ENCODE results near the gene SRSF12. TPM values are rescaled to one million over a fixed set of nuclear protein-coding genes. Genes with fewer than 3 reads are reported as not detected.
"Not testable (repeated sequence)": the region's sequence is repeated elsewhere in the genome, so short reads cannot be mapped to it uniquely, and the experiment has no call there.

SRSF12 gene
- total RNA-seq, 1 donor from 2014 or later: 0.05 TPM

- Mint-ChIP-seq H3K36me3 (ENCODE audit: low read depth) (no peaks in the 10 kb centered on the region), H3K27me3 (no peaks in the 10 kb centered on the region), H3K9me3 (peaks cover 7% of the 10 kb centered on the region), H3K4me1 (peaks cover 5% of the 10 kb centered on the region), H3K4me3 (no peak overlapping the region), H3K27ac (no peak overlapping the region)
- intact Hi-C loops (cut with micrococcal nuclease): no loop called here
- DNase-seq: no peak
Observed at GRCh38 chr6:89073840-89074239, 44.0 kb downstream of the SRSF12 start.

GRCh38 chr6:89073014-89073620 lies 44.8 kb downstream of the SRSF12 start:
- H3K4me3 Mint-ChIP-seq: no peak overlapping the region
- no peak overlapping the region for H3K27ac Mint-ChIP-seq
- DNase-seq: no peak
- H3K9me3 Mint-ChIP-seq: peaks cover 7% of the 10 kb centered on the region
- no peaks in the 10 kb centered on the region for H3K27me3 Mint-ChIP-seq
- no peaks in the 10 kb centered on the region for H3K36me3 Mint-ChIP-seq (ENCODE audit: low read depth)
- intact Hi-C loops (cut with micrococcal nuclease): no loop called here
- peaks cover 2% of the 10 kb centered on the region for H3K4me1 Mint-ChIP-seq

- Mint-ChIP-seq H3K27me3 (peaks cover 8% of the 10 kb centered on the region), H3K36me3 (ENCODE audit: low read depth) (no peaks in the 10 kb centered on the region), H3K4me3 (no peak overlapping the region), H3K9me3 (peaks cover 5% of the 10 kb centered on the region), H3K4me1 (no peaks in the 10 kb centered on the region), H3K27ac (no peak overlapping the region)
- intact Hi-C loops (cut with micrococcal nuclease): no loop called here
- DNase-seq: no peak
Observed at GRCh38 chr6:89071036-89071435, 46.8 kb downstream of the SRSF12 start.

- H3K9me3 Mint-ChIP-seq: peaks cover 5% of the 10 kb centered on the region
- H3K27me3 Mint-ChIP-seq: peaks cover 8% of the 10 kb centered on the region
- H3K36me3 Mint-ChIP-seq (ENCODE audit: low read depth): no peaks in the 10 kb centered on the region
- no peak overlapping the region for H3K4me3 Mint-ChIP-seq
- intact Hi-C loops (cut with micrococcal nuclease): no loop called here
- no peak overlapping the region for H3K27ac Mint-ChIP-seq
- DNase-seq: no peak
- H3K4me1 Mint-ChIP-seq: no peaks in the 10 kb centered on the region
Observed at GRCh38 chr6:89069536-89070163, 48.2 kb downstream of the SRSF12 start.

- Mint-ChIP-seq H3K4me3 (no peak overlapping the region), H3K27me3 (peaks cover 8% of the 10 kb centered on the region), H3K36me3 (ENCODE audit: low read depth) (no peaks in the 10 kb centered on the region), H3K9me3 (peaks cover 1% of the 10 kb centered on the region), H3K4me1 (no peaks in the 10 kb centered on the region), H3K27ac (no peak overlapping the region)
- intact Hi-C loops (cut with micrococcal nuclease): no loop called here
- no peak for DNase-seq
Observed at GRCh38 chr6:89068695-89069094, 49.2 kb downstream of the SRSF12 start.

- Mint-ChIP-seq H3K27ac (no peak overlapping the region), H3K9me3 (no peaks in the 10 kb centered on the region), H3K27me3 (peaks cover 8% of the 10 kb centered on the region), H3K4me1 (no peaks in the 10 kb centered on the region), H3K36me3 (ENCODE audit: low read depth) (no peaks in the 10 kb centered on the region), H3K4me3 (no peak overlapping the region)
- intact Hi-C loops (cut with micrococcal nuclease): no loop called here
- DNase-seq: no peak
Observed at GRCh38 chr6:89067796-89068195, 50.1 kb downstream of the SRSF12 start.

- Mint-ChIP-seq H3K27me3 (peaks cover 8% of the 10 kb centered on the region), H3K9me3 (no peaks in the 10 kb centered on the region), H3K4me1 (no peaks in the 10 kb centered on the region), H3K4me3 (no peak overlapping the region), H3K36me3 (ENCODE audit: low read depth) (no peaks in the 10 kb centered on the region), H3K27ac (no peak overlapping the region)
- no peak for DNase-seq
- intact Hi-C loops (cut with micrococcal nuclease): no loop called here
Observed at GRCh38 chr6:89066940-89067646, 50.8 kb downstream of the SRSF12 start.

- DNase-seq; H3K9me3 Mint-ChIP-seq; H3K4me3 Mint-ChIP-seq; H3K36me3 Mint-ChIP-seq (ENCODE audit: low read depth); intact Hi-C loops (cut with micrococcal nuclease); H3K27me3 Mint-ChIP-seq; H3K27ac Mint-ChIP-seq; H3K4me1 Mint-ChIP-seq: not testable (repeated sequence)
Observed at GRCh38 chr6:89066121-89066520, 51.8 kb downstream of the SRSF12 start.

- H3K27me3 Mint-ChIP-seq; DNase-seq; H3K4me1 Mint-ChIP-seq; H3K9me3 Mint-ChIP-seq; H3K27ac Mint-ChIP-seq; H3K36me3 Mint-ChIP-seq (ENCODE audit: low read depth); intact Hi-C loops (cut with micrococcal nuclease); H3K4me3 Mint-ChIP-seq: not testable (repeated sequence)
Observed at GRCh38 chr6:89064931-89065330, 52.9 kb downstream of the SRSF12 start.

GRCh38 chr6:89063881-89064280 lies 54.0 kb downstream of the SRSF12 start:
- Mint-ChIP-seq H3K27ac (no peak overlapping the region), H3K36me3 (ENCODE audit: low read depth) (no peaks in the 10 kb centered on the region), H3K27me3 (peaks cover 10% of the 10 kb centered on the region), H3K4me1 (no peaks in the 10 kb centered on the region), H3K4me3 (no peak overlapping the region), H3K9me3 (no peaks in the 10 kb centered on the region)
- DNase-seq: no peak
- intact Hi-C loops (cut with micrococcal nuclease): no loop called here

GRCh38 chr6:89059227-89059626 lies 58.6 kb downstream of the SRSF12 start:
- H3K4me1 Mint-ChIP-seq: no peaks in the 10 kb centered on the region
- peaks cover 2% of the 10 kb centered on the region for H3K27me3 Mint-ChIP-seq
- H3K27ac Mint-ChIP-seq: no peak overlapping the region
- intact Hi-C loops (cut with micrococcal nuclease): no loop called here
- H3K36me3 Mint-ChIP-seq (ENCODE audit: low read depth): no peaks in the 10 kb centered on the region
- DNase-seq: no peak
- no peak overlapping the region for H3K4me3 Mint-ChIP-seq
- H3K9me3 Mint-ChIP-seq: no peaks in the 10 kb centered on the region

GRCh38 chr6:89058627-89059026 lies 59.2 kb downstream of the SRSF12 start:
- DNase-seq: no peak
- no peaks in the 10 kb centered on the region for H3K36me3 Mint-ChIP-seq (ENCODE audit: low read depth)
- no peaks in the 10 kb centered on the region for H3K9me3 Mint-ChIP-seq
- intact Hi-C loops (cut with micrococcal nuclease): no loop called here
- no peak overlapping the region for H3K4me3 Mint-ChIP-seq
- H3K27me3 Mint-ChIP-seq: peaks cover 2% of the 10 kb centered on the region
- H3K27ac Mint-ChIP-seq: no peak overlapping the region
- no peaks in the 10 kb centered on the region for H3K4me1 Mint-ChIP-seq

GRCh38 chr6:89057759-89058158 lies 60.1 kb downstream of the SRSF12 start:
- H3K4me1 Mint-ChIP-seq: no peaks in the 10 kb centered on the region
- no peaks in the 10 kb centered on the region for H3K36me3 Mint-ChIP-seq (ENCODE audit: low read depth)
- DNase-seq: no peak
- no peak overlapping the region for H3K27ac Mint-ChIP-seq
- no peaks in the 10 kb centered on the region for H3K9me3 Mint-ChIP-seq
- intact Hi-C loops (cut with micrococcal nuclease): no loop called here
- peaks cover 2% of the 10 kb centered on the region for H3K27me3 Mint-ChIP-seq
- H3K4me3 Mint-ChIP-seq: no peak overlapping the region

GRCh38 chr6:89054208-89054607 lies 63.7 kb downstream of the SRSF12 start:
- no peak for DNase-seq
- H3K36me3 Mint-ChIP-seq (ENCODE audit: low read depth): no peaks in the 10 kb centered on the region
- no peak overlapping the region for H3K4me3 Mint-ChIP-seq
- H3K4me1 Mint-ChIP-seq: peaks cover 10% of the 10 kb centered on the region
- H3K9me3 Mint-ChIP-seq: no peaks in the 10 kb centered on the region
- H3K27ac Mint-ChIP-seq: no peak overlapping the region
- intact Hi-C loops (cut with micrococcal nuclease): no loop called here
- no peaks in the 10 kb centered on the region for H3K27me3 Mint-ChIP-seq

Measured in activated CD4-positive, alpha-beta T cell treated with anti-CD3 and anti-CD28 coated beads, Interleukin-2, amount 10 ng/mL, durations not matched to agents 24 days and 14 days (primary cell).